ENCODE measurements around the gene OR7A10.
"Not testable (repeated sequence)": the region's sequence is repeated elsewhere in the genome, so short reads cannot be mapped to it uniquely, and the experiment has no call there.

Gene OR7A10

GRCh38 chr19:14792250-14792649 is 56.5 kb downstream of the OR7A10 start:
- DNase-seq, result not testable (repeated sequence)

Measured in right hindlimb (tissue), 1 donor.